ENCODE data around the gene HARBI1.

DNA sequence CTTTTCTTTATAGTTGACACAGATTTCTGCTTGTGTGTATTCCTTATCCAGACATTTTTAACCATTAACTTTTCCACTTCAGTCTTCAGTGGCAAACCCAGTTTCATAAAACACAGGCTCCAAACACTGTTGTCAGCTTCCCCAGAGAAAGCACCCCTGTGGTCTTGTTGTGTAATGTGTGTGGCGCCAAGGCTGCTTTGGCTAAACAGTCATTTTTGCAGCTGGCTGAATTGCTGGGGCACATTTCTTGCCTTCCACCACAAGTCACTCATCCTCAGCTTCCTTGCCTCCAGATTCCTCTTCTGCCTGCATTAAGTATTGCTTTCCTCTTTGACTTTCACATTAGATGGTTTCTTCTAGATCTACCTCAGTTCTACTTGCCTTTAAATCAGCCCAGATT, 42.9 kb upstream of the HARBI1 start:
- TF ChIP-seq, protein P1, sequence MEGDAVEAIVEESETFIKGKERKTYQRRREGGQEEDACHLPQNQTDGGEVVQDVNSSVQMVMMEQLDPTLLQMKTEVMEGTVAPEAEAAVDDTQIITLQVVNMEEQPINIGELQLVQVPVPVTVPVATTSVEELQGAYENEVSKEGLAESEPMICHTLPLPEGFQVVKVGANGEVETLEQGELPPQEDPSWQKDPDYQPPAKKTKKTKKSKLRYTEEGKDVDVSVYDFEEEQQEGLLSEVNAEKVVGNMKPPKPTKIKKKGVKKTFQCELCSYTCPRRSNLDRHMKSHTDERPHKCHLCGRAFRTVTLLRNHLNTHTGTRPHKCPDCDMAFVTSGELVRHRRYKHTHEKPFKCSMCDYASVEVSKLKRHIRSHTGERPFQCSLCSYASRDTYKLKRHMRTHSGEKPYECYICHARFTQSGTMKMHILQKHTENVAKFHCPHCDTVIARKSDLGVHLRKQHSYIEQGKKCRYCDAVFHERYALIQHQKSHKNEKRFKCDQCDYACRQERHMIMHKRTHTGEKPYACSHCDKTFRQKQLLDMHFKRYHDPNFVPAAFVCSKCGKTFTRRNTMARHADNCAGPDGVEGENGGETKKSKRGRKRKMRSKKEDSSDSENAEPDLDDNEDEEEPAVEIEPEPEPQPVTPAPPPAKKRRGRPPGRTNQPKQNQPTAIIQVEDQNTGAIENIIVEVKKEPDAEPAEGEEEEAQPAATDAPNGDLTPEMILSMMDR (IDR thresholded peaks at IDR 0.05), result no peak
- TF ChIP-seq EP300 (IDR thresholded peaks at IDR 0.05) (no peak), POLR2AphosphoS5 (IDR thresholded peaks at IDR 0.05) (no peak), POLR2A (IDR thresholded peaks at IDR 0.05) (no peak)

Measured in suprapubic skin (tissue), 4 donors.